Mesenchymal stem cell (in vitro differentiated cells and primary cell): ENCODE data around the gene TNFRSF1A.

ENCODE experiments used
- DNase-seq: peaks from one replicate; pipeline ENCODE4 v3.0.0-alpha.2; 2013
- H2AFZ ChIP-seq: one replicate; pipeline ENCODE4 v1.6.1; 2013; ENCODE audit warnings: low read depth, mild to moderate bottlenecking, control low read depth, inconsistent platforms, low read length, moderate library complexity
- H2AK5ac ChIP-seq: 2 replicates; pipeline ENCODE4 v1.6.1; 2013; ENCODE audit warnings: low read length, moderate library complexity, mild to moderate bottlenecking, inconsistent platforms; ENCODE audit not compliant: severe bottlenecking
- H2BK120ac ChIP-seq: one replicate; pipeline ENCODE4 v1.6.1; 2013; ENCODE audit warnings: low read depth, mild to moderate bottlenecking, inconsistent platforms, low read length, moderate library complexity
- H2BK12ac ChIP-seq, 2 experiments: one replicate each; pipeline ENCODE4 v1.6.1; 2013; ENCODE audit warnings: inconsistent platforms in 2 of 2, low read length in 2 of 2, mild to moderate bottlenecking in 2 of 2, moderate library complexity in 2 of 2, control low read depth in 1 of 2
- H2BK15ac ChIP-seq: one replicate; pipeline ENCODE4 v1.6.1; 2013; ENCODE audit warnings: mild to moderate bottlenecking, low read depth, inconsistent platforms; ENCODE audit not compliant: poor library complexity, severe bottlenecking
- H2BK5ac ChIP-seq: 2 replicates; pipeline ENCODE4 v1.6.1; 2013; ENCODE audit warnings: low read depth, mild to moderate bottlenecking, low read length, control low read depth, inconsistent platforms; ENCODE audit not compliant: poor library complexity, severe bottlenecking
- H3K14ac ChIP-seq, 2 experiments: one replicate each; pipeline ENCODE4 v1.6.1; 2013; ENCODE audit warnings: inconsistent platforms in 2 of 2, low read length in 2 of 2, control low read depth in 1 of 2, mild to moderate bottlenecking in 1 of 2, moderate library complexity in 1 of 2
- H3K18ac ChIP-seq, 2 experiments: one replicate each; pipeline ENCODE4 v1.6.1; 2013; ENCODE audit warnings: inconsistent platforms in 2 of 2, low read length in 2 of 2, control low read depth in 1 of 2, low read depth in 1 of 2, mild to moderate bottlenecking in 1 of 2
- H3K23ac ChIP-seq, 2 experiments: one replicate each; pipeline ENCODE4 v1.6.1; 2013; ENCODE audit warnings: inconsistent platforms in 2 of 2, low read length in 2 of 2, mild to moderate bottlenecking in 2 of 2, moderate library complexity in 2 of 2, control low read depth in 1 of 2
- H3K27ac ChIP-seq: 2 replicates; pipeline ENCODE4 v1.5.1; 2013; ENCODE audit warnings: mild to moderate bottlenecking, moderate library complexity, low read length, control low read depth, inconsistent platforms; ENCODE audit not compliant: poor library complexity, severe bottlenecking
- H3K27me3 ChIP-seq, 2 experiments: 2 replicates each; pipeline versions ENCODE4 v1.6.1 to v1.7.0; 2013; ENCODE audit warnings: low read length in 2 of 2, mild to moderate bottlenecking in 2 of 2, moderate library complexity in 2 of 2, control low read depth in 1 of 2, inconsistent platforms in 1 of 2; ENCODE audit not compliant: control insufficient read depth in 1 of 2, insufficient read depth in 1 of 2
- H3K36me3 ChIP-seq, 2 experiments: 2 replicates each; pipeline versions ENCODE4 v1.6.1 to v1.7.0; 2013; ENCODE audit warnings: low read length in 2 of 2, control low read depth in 1 of 2, inconsistent platforms in 1 of 2, low read depth in 1 of 2, mild to moderate bottlenecking in 1 of 2; ENCODE audit not compliant: insufficient read depth in 2 of 2, control insufficient read depth in 1 of 2
- H3K4ac ChIP-seq, 2 experiments: one replicate each; pipeline ENCODE4 v1.6.1; 2013; ENCODE audit warnings: inconsistent platforms in 2 of 2, low read length in 2 of 2, mild to moderate bottlenecking in 2 of 2, moderate library complexity in 2 of 2, control low read depth in 1 of 2, low read depth in 1 of 2
- H3K4me1 ChIP-seq: 2 replicates; pipeline ENCODE4 v1.6.1; 2013; ENCODE audit warnings: low read depth, low read length, control low read depth; ENCODE audit not compliant: control insufficient read depth, insufficient read depth
- H3K4me2 ChIP-seq: 2 replicates; pipeline ENCODE4 v1.6.1; 2013; ENCODE audit warnings: low read length, mild to moderate bottlenecking, inconsistent platforms; ENCODE audit not compliant: poor library complexity, severe bottlenecking
- H3K4me3 ChIP-seq, 2 experiments: 2 replicates each; pipeline versions ENCODE4 v1.5.1 to v1.7.0; 2013; ENCODE audit warnings: low read length in 2 of 2, mild to moderate bottlenecking in 2 of 2, control low read depth in 1 of 2, low read depth in 1 of 2; ENCODE audit not compliant: insufficient read depth in 1 of 2
- H3K79me1 ChIP-seq: replicated peaks from 2 replicates; pipeline ENCODE4 v1.6.1; 2013; ENCODE audit warnings: mild to moderate bottlenecking, control low read depth, low read length, inconsistent platforms; ENCODE audit not compliant: poor library complexity, severe bottlenecking
- H3K9ac ChIP-seq: 2 replicates; pipeline ENCODE4 v1.7.0; 2013; ENCODE audit warnings: mild to moderate bottlenecking, low read length, moderate library complexity
- H3K9me3 ChIP-seq: 2 replicates; pipeline ENCODE4 v1.7.0; 2013; ENCODE audit warnings: mild to moderate bottlenecking, low read length; ENCODE audit not compliant: control insufficient read depth
- H4K8ac ChIP-seq: one replicate; pipeline ENCODE4 v1.6.1; 2013; ENCODE audit warnings: inconsistent platforms, mild to moderate bottlenecking, low read length, moderate library complexity
- H4K91ac ChIP-seq: one replicate; pipeline ENCODE4 v1.6.1; 2013; ENCODE audit warnings: mild to moderate bottlenecking, low read length, inconsistent platforms
- WGBS: methylation state at CpG from one replicate; pipeline ENCODE4 v1.1.7; 2013; ENCODE audit warnings: mixed read lengths; 5-methylcytosine and 5-hydroxymethylcytosine counted together

Gene TNFRSF1A

DNA sequence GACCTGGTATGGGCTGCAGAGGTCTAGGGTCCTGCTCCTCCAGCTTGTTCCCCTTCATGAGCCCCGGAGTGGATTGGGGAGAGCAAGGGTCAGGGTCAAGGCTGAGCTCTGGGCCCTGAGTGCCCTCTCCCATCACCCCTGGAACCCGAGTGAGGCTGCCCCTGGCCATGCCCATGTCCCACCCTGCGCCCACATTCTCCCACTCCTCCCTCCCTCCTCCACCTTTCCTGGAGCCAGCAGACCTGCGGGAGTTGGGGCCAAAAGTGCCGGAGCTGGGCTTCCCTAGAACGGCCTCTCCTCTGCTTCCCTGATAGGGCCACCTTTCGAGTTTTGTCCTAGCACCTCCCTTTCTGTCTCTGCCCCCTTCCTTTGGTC, 32.9 kb upstream of the TNFRSF1A start:
- 45% methylated on average over 7 of the region's 7 CpGs for WGBS
- H3K4me3 ChIP-seq = no peak overlapping the region
- H4K8ac ChIP-seq = peak overlapping the region; percentile 95
- peak overlapping the region; percentile 8 to 89 for H3K4ac ChIP-seq
- H3K23ac ChIP-seq = no peak overlapping the region
- H2AFZ ChIP-seq = no peak overlapping the region
- no peaks in the 10 kb centered on the region for H3K27me3 ChIP-seq
- no peak overlapping the region for H3K27ac ChIP-seq
- peak overlapping the region; percentile 95 for H4K91ac ChIP-seq
- no peaks in the 10 kb centered on the region for H3K36me3 ChIP-seq
- no peak overlapping the region for H3K4me2 ChIP-seq
- peak overlapping the region; percentile 89 for H2BK120ac ChIP-seq
- peak overlapping the region; percentile 69 for H2AK5ac ChIP-seq
- peak overlapping the region; percentile 98 for H2BK15ac ChIP-seq
- H3K9ac ChIP-seq = no peak overlapping the region
- no peak for DNase-seq
- no peaks in the 10 kb centered on the region for H3K79me1 ChIP-seq
- peak overlapping the region; percentile 96 to 98 for H2BK12ac ChIP-seq
- no peak overlapping the region for H2BK5ac ChIP-seq
- H3K4me1 ChIP-seq = peaks cover 57% of the 10 kb centered on the region
- peak overlapping the region; percentile 58 to 77 for H3K18ac ChIP-seq
- peak overlapping the region in 1 of 2 experiments; percentile 13 for H3K14ac ChIP-seq
- no peaks in the 10 kb centered on the region for H3K9me3 ChIP-seq

DNA sequence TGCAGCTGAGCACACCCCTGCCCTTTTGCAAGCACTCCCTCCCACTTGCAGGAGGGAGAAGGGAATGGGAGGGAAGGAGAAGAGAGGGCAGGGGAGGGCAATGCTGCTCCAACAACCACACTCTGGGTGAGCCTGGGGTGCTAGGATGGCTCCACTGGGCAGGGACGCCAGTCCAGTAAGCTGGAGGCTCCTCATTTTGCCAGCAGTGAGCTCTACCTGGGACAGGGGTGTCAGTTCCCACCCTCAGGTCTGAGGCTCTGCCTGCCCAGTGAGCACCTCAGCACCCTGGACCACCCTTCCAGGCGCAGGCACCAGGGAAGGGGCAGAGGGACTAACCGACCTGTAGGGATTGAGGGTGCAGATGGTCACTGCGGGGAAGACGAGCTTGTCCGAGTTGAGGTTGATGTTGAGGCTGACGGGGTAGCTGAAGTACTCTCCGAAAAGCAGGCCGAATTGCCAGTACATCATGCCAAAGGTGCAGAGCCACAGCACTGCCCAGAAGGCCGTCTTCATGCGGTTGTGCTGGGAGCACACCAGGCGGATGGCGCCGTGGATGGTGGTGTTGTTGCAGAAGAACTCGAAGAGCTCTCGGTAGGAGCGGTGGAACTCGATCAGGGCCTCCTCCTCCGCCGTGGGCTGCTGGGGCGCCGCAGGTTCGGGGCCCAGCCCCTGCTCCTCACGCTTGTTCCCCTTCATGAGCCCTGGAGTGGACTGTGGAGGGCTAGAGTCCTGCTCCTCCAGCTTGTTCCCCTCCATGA, 32.3 kb upstream of the TNFRSF1A start:
- no peaks in the 10 kb centered on the region for H3K9me3 ChIP-seq
- DNase-seq = no peak
- H3K9ac ChIP-seq = no peak overlapping the region
- H3K79me1 ChIP-seq = no peaks in the 10 kb centered on the region
- no peak overlapping the region for H2AFZ ChIP-seq
- no peak overlapping the region for H2BK5ac ChIP-seq
- no peak overlapping the region for H3K4me3 ChIP-seq
- no peak overlapping the region for H3K27ac ChIP-seq
- peak overlapping the region; percentile 98 for H2BK15ac ChIP-seq
- H3K27me3 ChIP-seq = no peaks in the 10 kb centered on the region
- 72% methylated on average over 24 of the region's 24 CpGs for WGBS
- no peak overlapping the region for H3K23ac ChIP-seq
- peak overlapping the region; percentile 8 to 89 for H3K4ac ChIP-seq
- H2BK120ac ChIP-seq = peak overlapping the region; percentile 89
- H3K36me3 ChIP-seq = no peaks in the 10 kb centered on the region
- peak overlapping the region; percentile 95 for H4K8ac ChIP-seq
- peak overlapping the region; percentile 58 to 77 for H3K18ac ChIP-seq
- H2AK5ac ChIP-seq = peak overlapping the region; percentile 69
- peaks cover 58% of the 10 kb centered on the region for H3K4me1 ChIP-seq
- H2BK12ac ChIP-seq = peak overlapping the region; percentile 96 to 98
- H4K91ac ChIP-seq = peak overlapping the region; percentile 95
- peak overlapping the region in 1 of 2 experiments; percentile 73 for H3K14ac ChIP-seq
- no peak overlapping the region for H3K4me2 ChIP-seq

DNA sequence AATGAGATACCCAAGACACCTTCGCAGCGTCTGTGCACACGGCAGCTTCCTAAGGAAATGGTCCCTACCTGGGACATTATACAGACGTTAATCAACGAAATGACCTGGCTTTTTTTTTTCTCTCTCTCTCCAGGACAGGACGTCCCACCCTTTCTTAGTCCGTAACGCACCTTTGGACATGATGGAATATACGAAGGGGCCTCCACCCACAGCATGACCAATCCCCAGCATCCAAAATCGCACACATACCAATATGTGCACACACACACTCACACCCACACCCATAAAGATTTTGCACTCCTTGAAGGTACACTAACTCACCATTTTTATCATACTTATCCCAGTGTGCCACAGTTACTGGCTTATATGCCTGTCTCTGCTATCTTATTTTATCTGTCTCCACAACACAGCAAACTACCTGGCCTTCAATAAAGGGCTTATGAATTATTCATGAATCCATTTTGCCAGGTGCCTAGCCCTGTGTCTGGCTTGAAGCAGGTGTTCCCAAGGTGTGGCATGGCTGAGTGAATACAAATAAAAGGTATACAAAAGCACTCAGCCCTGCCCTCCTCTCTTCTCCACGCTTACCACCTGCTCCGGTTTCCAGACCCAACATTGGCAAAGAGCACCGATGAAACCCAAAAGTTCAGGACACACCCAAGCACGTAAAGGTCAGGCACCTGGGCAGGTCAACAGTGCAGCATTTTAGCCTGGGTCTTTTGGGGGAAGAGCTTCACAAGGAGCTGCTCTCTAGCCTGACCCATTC, 31.3 kb upstream of the TNFRSF1A start:
- H3K4ac ChIP-seq = peak overlapping the region; percentile 55 to 76
- H4K91ac ChIP-seq = peak overlapping the region; percentile 19
- WGBS = 34% methylated on average over 14 of the region's 14 CpGs

DNA sequence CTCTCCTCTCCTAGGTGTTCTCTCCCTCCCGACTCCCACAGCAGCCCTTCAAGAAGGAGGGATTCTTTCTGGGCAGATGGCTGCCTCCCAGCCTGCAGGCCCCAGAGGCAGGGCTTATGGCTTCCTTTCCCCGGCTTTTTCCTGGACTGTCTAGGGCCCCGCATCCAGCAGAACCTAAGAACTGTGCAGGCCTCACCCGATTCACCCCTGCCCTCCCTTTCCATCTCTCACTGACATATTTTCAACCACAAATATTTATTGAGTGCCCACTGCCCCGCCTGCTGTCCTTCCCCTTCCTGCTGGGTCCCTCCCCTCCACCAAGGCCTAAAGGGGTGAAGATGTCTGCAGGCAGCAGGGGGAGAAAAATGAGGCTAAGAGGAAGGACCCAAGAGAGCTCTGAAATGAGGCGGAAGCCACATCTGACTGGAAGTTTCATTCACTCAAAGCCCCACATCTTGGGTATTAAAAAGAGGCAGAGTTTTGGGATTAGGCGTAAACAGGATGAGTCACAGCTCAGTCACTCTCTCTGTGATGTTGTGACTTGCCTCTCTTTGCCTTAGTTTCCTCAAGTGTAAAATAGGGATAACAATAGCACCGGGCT, 30.6 kb upstream of the TNFRSF1A start:
- Histone ChIP-seq H2BK15ac (peak overlapping the region; percentile 29), H3K9ac (peak overlapping the region; percentile 85), H3K18ac (peak overlapping the region; percentile 85 to 98), H3K14ac (peak overlapping the region in 1 of 2 experiments; percentile 79), H3K4me1 (peaks cover 59% of the 10 kb centered on the region), H2AFZ (no peak overlapping the region), H2BK12ac (peak overlapping the region; percentile 79 to 95), H3K79me1 (no peaks in the 10 kb centered on the region), H3K36me3 (no peaks in the 10 kb centered on the region), H4K8ac (peak overlapping the region; percentile 89), H2BK120ac (peak overlapping the region; percentile 96), H3K4me2 (no peak overlapping the region), H4K91ac (peak overlapping the region; percentile 77), H3K27ac (peak overlapping the region; percentile 92), H3K4me3 (peak overlapping the region in 1 of 2 experiments; percentile 41), H3K4ac (peak overlapping the region; percentile 57 to 98), H3K9me3 (no peaks in the 10 kb centered on the region), H3K23ac (no peak overlapping the region), H3K27me3 (no peaks in the 10 kb centered on the region), H2AK5ac (peak overlapping the region; percentile 59), H2BK5ac (peak overlapping the region; percentile 45)
- peak; percentile 87 for DNase-seq
- under 1% methylated on average over 7 of the region's 8 CpGs for WGBS

More for the DNA sequence above, 31.3 kb upstream of the TNFRSF1A start:
- Histone ChIP-seq H3K79me1 (no peaks in the 10 kb centered on the region), H3K4me1 (peaks cover 62% of the 10 kb centered on the region), H4K8ac (no peak overlapping the region), H3K9ac (peak overlapping the region; percentile 85), H3K4me3 (no peak overlapping the region), H3K14ac (no peak overlapping the region), H2AFZ (no peak overlapping the region), H3K27me3 (no peaks in the 10 kb centered on the region), H3K23ac (no peak overlapping the region), H2AK5ac (peak overlapping the region; percentile 82), H2BK15ac (peak overlapping the region; percentile 83), H2BK12ac (peak overlapping the region; percentile 95 to 98), H3K36me3 (no peaks in the 10 kb centered on the region), H2BK5ac (no peak overlapping the region), H3K27ac (peak overlapping the region; percentile 92), H3K4me2 (no peak overlapping the region), H3K18ac (peak overlapping the region; percentile 58 to 61), H3K9me3 (no peaks in the 10 kb centered on the region), H2BK120ac (peak overlapping the region; percentile 50)
- no peak for DNase-seq
